GM19455 (cell line): ENCODE measurements around the gene RNLS.

ENCODE experiments used
- ATAC-seq: cut with Tn5 transposase; IDR thresholded peaks from one replicate; pipeline ENCODE4 v1.9.1; 2021; ENCODE audit not compliant: unreplicated experiment

The RNLS gene

GRCh38 chr10:88239212-88239611 is 343.9 kb downstream of the RNLS start:
- no peak for ATAC-seq

DNA sequence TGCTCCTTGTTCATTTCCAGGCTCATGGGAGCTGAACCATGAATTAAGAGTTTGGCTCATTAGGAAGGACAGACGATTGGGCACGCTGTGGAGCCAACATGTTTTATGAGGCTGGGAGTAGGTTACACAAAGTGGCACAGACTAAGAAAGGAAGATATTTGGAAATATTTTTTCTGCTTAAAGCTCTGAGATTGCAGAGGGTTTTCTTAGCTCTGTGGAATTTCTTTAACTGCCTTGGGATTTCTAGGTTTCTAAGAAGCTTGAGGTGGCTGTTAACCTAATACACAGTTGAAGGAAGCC is 344.6 kb downstream of the RNLS start:
- no peak for ATAC-seq

DNA sequence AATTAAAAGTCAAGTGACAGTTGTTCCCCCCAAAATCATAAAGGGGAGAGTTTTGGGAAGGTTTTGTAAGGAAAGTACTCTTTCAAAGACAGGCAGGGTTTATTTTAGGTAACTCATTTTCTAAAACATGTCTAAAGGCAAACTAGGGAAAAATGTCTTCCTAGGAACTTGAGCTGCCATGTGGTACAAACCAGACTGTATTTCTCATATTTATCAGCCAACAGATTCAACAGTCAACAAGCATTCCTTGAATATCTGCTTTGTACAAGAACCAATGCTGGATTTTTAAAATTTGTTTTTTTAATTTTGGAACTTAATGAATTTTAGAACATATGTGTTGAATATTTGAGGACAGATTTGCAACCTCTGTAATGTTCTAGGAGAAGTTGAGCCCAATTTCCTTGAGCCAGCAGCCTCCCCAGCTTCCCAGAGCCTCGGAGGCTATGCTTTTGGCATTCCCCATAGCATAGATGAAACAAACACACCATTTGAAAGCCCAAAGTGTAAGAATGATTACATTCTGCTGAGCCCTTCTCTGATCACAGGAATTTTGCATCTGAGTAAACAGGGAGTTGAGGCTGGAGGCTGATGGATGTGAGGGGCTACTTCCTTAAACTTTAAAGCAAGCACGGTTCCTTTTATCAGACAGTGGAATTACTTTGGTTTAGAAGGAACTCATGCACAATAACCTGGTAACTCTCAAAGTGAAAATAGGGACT is 345.1 kb downstream of the RNLS start:
- ATAC-seq: no peak

DNA sequence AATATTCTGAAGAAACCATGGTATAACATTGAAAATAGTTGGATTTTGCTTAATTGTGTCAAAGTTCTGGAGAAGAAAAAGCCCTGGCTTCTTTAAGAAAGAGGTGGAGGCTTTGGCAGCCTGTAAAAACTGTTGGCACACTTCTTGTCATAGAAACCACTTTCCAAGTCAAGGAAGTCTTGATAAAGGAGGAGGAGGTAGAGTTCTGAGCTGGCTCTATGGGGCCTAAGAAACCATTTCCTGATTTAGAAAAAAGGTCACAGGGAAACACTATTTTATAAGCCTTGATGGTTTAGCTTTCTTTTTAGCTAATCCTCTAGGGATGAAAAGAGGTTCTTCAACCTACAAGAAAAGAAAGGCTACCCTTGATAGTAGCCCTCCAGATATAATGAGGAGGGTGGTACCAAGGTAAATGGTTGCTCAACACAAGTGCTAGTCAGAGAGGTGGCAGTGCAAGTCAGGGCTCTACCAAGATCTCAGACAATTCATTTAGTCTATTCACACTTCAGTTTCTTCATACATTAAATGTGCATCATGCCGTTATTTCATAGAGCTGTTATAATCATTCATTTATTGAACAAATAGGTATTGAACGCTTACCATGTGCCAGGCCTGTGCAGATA is 346.9 kb downstream of the RNLS start:
- no peak for ATAC-seq

GRCh38 chr10:88234297-88234696 is 348.8 kb downstream of the RNLS start:
- no peak for ATAC-seq

- no peak for ATAC-seq
Measured at GRCh38 chr10:88233870-88234269, 349.2 kb downstream of the RNLS start.

DNA sequence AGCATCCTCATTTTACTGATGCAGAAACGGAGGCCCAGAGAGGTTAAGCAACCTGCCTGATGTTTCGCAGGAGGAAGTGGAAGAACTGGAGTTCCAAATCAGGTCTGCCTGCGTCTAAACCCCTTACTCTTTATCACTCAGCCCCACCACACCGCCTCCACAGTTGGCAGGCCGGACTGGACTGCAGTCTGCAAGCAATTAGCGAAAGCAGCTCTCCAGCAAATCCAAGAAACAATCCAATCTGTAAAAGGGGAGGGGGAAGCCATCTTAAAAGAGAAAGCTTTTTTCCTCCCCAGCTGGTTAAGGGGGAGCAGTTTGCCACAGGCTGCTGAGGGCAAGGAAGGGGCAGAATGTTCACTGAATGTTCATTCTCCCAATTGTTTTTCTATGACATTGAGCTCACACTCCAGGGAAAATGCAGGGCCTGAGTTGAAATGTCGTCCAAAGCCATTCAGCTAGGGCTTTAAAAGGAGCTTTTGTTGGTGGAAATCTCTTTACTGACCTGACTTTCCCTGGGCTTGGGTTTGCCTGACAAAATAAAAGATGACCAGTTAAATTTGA is 350.1 kb downstream of the RNLS start:
- ATAC-seq: no peak

- ATAC-seq: no peak
Measured at GRCh38 chr10:88232029-88232895, 350.9 kb downstream of the RNLS start.

DNA sequence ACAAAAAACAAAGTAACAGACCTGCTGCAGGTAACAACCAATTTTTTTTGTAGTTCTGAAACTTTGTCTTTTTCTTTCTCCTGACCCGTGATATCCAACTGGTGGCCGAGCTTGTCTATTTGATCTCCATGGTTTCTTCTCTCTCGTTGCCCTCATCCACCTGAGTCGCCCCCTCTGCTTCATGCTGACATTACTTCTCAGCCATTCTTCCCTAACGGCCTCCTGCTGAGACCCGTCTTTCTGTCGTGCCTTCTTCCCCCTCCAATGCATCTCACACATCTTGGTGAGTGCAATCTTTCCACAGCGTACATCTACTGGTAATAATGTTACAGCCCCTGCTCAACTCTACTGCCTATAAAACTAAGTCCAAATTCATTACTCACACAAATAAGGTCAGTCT is 352.9 kb downstream of the RNLS start:
- no peak for ATAC-seq

GRCh38 chr10:88228130-88228529 is 355.0 kb downstream of the RNLS start:
- no peak for ATAC-seq

DNA sequence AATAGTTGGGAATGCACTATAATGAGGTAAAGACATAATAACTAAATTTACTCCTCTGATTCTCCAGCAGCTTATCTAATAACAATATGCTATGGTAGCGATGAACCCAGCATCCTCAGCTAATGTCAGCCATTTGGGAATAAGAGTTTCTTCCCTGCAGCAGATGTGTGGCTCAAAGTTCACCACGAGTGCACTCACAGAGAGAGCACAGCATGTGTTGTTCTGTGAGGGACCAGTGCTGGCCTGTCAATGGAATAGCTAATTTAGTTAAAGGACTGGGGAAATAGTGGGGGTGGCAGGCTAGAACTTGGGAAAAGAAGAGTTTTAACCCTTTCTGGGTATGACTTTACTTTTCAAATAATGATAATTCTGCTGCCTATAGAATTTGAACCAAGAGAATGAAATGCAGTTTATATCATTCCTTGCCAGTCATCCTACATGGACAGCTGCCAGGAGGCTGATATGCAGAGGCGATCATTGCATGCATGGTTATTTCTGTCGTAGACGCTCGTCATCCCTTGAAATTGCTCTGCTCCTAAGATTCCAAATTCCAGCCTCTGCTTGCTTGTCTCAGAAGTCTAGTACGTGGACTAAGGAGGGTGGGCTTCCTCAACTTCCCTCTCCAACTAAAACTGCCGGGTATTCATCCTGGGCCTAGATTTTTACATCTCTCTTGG is 355.6 kb downstream of the RNLS start:
- ATAC-seq: no peak

DNA sequence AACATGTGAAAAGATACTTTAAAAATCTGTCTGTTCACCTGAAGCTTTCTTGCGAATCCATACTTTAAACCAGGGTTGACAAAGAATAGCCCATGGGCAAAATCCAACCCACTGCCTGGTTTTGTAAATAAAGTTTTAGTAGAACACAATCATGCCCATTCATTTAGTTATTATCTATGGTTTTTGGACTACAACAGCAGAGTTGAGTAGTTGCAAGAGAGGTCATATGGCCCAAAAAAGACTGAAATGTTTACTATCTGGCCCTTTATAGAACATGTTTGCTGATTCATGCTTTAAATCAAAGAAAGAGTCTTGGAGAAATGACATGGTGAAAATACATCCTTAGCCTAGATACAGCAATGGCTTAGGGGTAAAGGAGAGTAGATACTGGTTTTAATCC is 356.2 kb downstream of the RNLS start:
- no peak for ATAC-seq

GRCh38 chr10:88226071-88226659 is 357.0 kb downstream of the RNLS start:
- no peak for ATAC-seq
